K562 (cell line): ENCODE data around the gene PRR35. TPM values are rescaled to one million over a fixed set of nuclear protein-coding genes. Genes with fewer than 3 reads are reported as not detected.

Experiments used
- CREBBP ChIP-seq: IDR thresholded peaks from one replicate; pipeline ENCODE4 v1.6.1; 2012; ENCODE audit warnings: low read depth, mild to moderate bottlenecking, control low read depth, inconsistent platforms, low read length
- CXXC5 ChIP-seq: fragments of 250-450 bp; sonication (Bioruptor Pico); IDR thresholded peaks from 2 replicates; pipeline ENCODE4 v1.8.0; 2022; ENCODE audit warnings: inconsistent platforms, mild to moderate bottlenecking, moderate library complexity
- ESRRB ChIP-seq: fragments of 250-450 bp; sonication (Bioruptor Pico); IDR thresholded peaks from 2 replicates; pipeline ENCODE4 v1.5.0; 2020; ENCODE audit warnings: mild to moderate bottlenecking, moderate library complexity, borderline replicate concordance
- FIP1L1 ChIP-seq: fragments of 200-400 bp; formaldehyde crosslinking; IDR thresholded peaks from 2 replicates; pipeline ENCODE4 v1.6.1; 2018; ENCODE audit warnings: mild to moderate bottlenecking, low read depth, low read length; ENCODE audit not compliant: poor library complexity, severe bottlenecking
- HDAC1 ChIP-seq, 2 experiments: fragments of 450-650 bp; IDR thresholded peaks; 2 replicates each; pipeline ENCODE4 v1.6.1; 2016 to 2017; ENCODE audit warnings: inconsistent platforms in 1 of 2, mild to moderate bottlenecking in 1 of 2, moderate library complexity in 1 of 2
- JUNB ChIP-seq: fragments of 450-650 bp; formaldehyde crosslinking; conservative IDR thresholded peaks from 2 replicates; pipeline ENCODE4 v1.4.0; 2020; ENCODE audit warnings: mild to moderate bottlenecking
- MEF2D ChIP-seq: conservative IDR thresholded peaks from 2 replicates; pipeline ENCODE4 v1.6.1; 2016; ENCODE audit warnings: low read depth, missing genetic modification characterization, missing compliant biosample characterization
- MYC ChIP-seq, 2 experiments: fragments of 250-450 bp in 1 of 2; sonication (Bioruptor Pico) in 1 of 2; IDR thresholded peaks; 2 replicates each; pipeline versions ENCODE4 v1.5.1 to v1.6.1; 2012 to 2021; ENCODE audit warnings: low read depth in 2 of 2, borderline replicate concordance in 1 of 2, improper control_type of control experiment in 1 of 2, low read length in 1 of 2, mild to moderate bottlenecking in 1 of 2, moderate library complexity in 1 of 2
- SREBF2 ChIP-seq: sonication (generic); formaldehyde crosslinking; IDR thresholded peaks from 2 replicates; pipeline ENCODE4 v1.4.0; 2020; ENCODE audit warnings: mild to moderate bottlenecking, missing genetic modification reagents
- TAF1 ChIP-seq: IDR thresholded peaks from 2 replicates; pipeline ENCODE4 v1.6.1; 2011; ENCODE audit warnings: mild to moderate bottlenecking, low read length, moderate library complexity; ENCODE audit not compliant: insufficient read depth, control insufficient read depth, severe bottlenecking; ENCODE audit errors: extremely low read depth
- ZBED1 ChIP-seq: IDR thresholded peaks from 2 replicates; pipeline ENCODE4 v1.6.1; 2014
- ZBTB7A ChIP-seq: IDR thresholded peaks from 2 replicates; pipeline ENCODE4 v1.6.1; 2011; ENCODE audit warnings: low read depth, mild to moderate bottlenecking, low read length, moderate library complexity, borderline replicate concordance; ENCODE audit not compliant: control insufficient read depth
- ZNF175 ChIP-seq: fragments of 200-800 bp; sonication (Bioruptor generic); IDR thresholded peaks from 2 replicates; pipeline ENCODE4 v1.6.1; 2016; ENCODE audit warnings: low read depth, mild to moderate bottlenecking, missing genetic modification characterization, missing compliant biosample characterization
- ZNF589 ChIP-seq: fragments of 200-800 bp; sonication (Bioruptor generic); IDR thresholded peaks from 2 replicates; pipeline ENCODE4 v1.6.1; 2016; ENCODE audit warnings: low read depth, missing genetic modification characterization, missing compliant biosample characterization
- polyA plus RNA-seq, 8 experiments: library from polyadenylated mRNA; depleted of rRNA in 4 of 8; stranded (reverse) in 5 of 8; unstranded in 3 of 8; fragments of >200 nt; fragmentation: Nextera tagmentation in 2 of 8; fragmentation: Illumina TruSeq in 1 of 8; extraction: Ambion mirVana in 2 of 8; extraction: Trizol in 1 of 8; gene quantifications; 2 replicates each; pipeline versions ENCODE4 v1.2.1 to v1.2.3, GENCODE V29; 2011 to 2014; ENCODE audit warnings: inconsistent platforms in 1 of 8, missing spikeins in 1 of 8
- total RNA-seq, 7 experiments: library from RNA; depleted of rRNA in 6 of 7; stranded (reverse); fragments of >200 nt in 6 of 7; fragmentation: Illumina TruSeq in 2 of 7; extraction: Trizol in 2 of 7; gene quantifications; 2 replicates each; pipeline versions ENCODE4 v1.2.1 to v1.2.3, GENCODE V29; 2011 to 2021; ENCODE audit warnings: low replicate concordance in 1 of 7
- TF ChIP-seq, protein P1 (sequence below): sonication (generic); formaldehyde crosslinking; IDR thresholded peaks from 2 replicates; pipeline ENCODE4 v1.8.1; 2023; ENCODE audit warnings: missing genetic modification reagents, mild to moderate bottlenecking, borderline replicate concordance
- TF ChIP-seq, protein P2 (sequence below): fragments of 450-650 bp; formaldehyde crosslinking; conservative IDR thresholded peaks from 2 replicates; pipeline ENCODE4 v1.4.0; 2022; ENCODE audit warnings: mild to moderate bottlenecking, missing genetic modification characterization
- TF ChIP-seq, protein P3 (sequence below): conservative IDR thresholded peaks from 2 replicates; pipeline ENCODE4 v1.6.1; 2011; ENCODE audit warnings: low read depth, mild to moderate bottlenecking, low read length; ENCODE audit not compliant: control insufficient read depth

PRR35 gene
- total and polyA plus RNA-seq, 9 of the 15 experiments (the other 6 are each of a cell fraction or from before 2014, with no cell fraction given): 0.17 to 0.45 (median 0.21) TPM; not detected in 5

DNA sequence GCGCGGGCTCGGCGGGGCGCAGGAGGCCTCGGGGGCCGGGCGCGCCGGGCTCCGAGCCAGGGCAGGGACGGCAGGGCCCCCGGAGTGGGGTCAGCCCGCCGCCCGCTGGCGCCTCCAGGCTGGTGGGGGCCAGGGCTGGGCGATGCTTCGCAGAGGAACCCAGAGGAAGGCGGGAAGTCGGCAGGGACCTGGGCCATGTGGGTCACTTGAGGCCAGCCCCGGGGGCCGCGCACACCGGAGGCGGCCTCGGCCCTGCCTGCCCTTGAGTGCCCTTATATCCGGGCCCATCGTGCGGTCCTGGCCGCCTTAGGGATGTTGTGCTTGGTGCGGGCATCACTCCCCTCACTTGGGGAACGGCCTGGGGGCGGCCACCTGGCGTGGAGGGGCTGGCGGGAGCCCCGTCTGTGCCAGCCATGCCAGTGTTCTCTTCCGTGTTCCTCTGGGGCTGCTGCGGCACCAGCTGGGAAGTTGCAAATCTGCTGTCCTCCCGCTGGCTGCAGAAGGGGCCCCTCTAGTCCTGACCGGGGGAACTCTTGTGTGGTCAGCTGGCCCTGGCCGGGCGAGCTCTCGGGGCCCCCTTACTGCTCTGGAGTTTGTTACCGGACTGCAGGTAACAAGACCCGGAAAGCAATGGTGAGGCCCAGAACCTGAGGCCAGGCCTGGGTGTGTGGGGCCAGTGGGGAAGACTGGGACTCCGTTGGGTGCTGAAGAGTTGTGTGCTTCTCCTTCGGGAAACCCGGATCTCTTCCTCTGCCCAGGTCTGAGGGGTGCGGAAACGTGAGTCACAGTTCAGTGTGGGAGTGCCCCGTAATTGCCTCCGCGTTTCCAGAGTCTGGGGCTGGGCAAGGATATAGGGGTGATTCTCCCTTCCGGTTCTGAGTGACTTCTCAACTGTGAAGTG, 31.8 kb upstream of the PRR35 start (continued):
- TF ChIP-seq, protein P1, sequence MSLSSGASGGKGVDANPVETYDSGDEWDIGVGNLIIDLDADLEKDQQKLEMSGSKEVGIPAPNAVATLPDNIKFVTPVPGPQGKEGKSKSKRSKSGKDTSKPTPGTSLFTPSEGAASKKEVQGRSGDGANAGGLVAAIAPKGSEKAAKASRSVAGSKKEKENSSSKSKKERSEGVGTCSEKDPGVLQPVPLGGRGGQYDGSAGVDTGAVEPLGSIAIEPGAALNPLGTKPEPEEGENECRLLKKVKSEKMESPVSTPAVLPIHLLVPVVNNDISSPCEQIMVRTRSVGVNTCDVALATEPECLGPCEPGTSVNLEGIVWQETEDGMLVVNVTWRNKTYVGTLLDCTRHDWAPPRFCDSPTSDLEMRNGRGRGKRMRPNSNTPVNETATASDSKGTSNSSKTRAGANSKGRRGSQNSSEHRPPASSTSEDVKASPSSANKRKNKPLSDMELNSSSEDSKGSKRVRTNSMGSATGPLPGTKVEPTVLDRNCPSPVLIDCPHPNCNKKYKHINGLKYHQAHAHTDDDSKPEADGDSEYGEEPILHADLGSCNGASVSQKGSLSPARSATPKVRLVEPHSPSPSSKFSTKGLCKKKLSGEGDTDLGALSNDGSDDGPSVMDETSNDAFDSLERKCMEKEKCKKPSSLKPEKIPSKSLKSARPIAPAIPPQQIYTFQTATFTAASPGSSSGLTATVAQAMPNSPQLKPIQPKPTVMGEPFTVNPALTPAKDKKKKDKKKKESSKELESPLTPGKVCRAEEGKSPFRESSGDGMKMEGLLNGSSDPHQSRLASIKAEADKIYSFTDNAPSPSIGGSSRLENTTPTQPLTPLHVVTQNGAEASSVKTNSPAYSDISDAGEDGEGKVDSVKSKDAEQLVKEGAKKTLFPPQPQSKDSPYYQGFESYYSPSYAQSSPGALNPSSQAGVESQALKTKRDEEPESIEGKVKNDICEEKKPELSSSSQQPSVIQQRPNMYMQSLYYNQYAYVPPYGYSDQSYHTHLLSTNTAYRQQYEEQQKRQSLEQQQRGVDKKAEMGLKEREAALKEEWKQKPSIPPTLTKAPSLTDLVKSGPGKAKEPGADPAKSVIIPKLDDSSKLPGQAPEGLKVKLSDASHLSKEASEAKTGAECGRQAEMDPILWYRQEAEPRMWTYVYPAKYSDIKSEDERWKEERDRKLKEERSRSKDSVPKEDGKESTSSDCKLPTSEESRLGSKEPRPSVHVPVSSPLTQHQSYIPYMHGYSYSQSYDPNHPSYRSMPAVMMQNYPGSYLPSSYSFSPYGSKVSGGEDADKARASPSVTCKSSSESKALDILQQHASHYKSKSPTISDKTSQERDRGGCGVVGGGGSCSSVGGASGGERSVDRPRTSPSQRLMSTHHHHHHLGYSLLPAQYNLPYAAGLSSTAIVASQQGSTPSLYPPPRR (CRISPR knock-in tag): no peak
- TF ChIP-seq CXXC5 (CRISPR knock-in tag): peak; percentile 19; the same call in 1 of the 2 replicates
- no peak for TF ChIP-seq SREBF2 (CRISPR knock-in tag)
- 0 out of 4 replicates have a peak, but pooled peaks of 1 of the 2 experiments have one; percentile 40 for TF ChIP-seq HDAC1 (IDR thresholded peaks at IDR 0.05)
- TF ChIP-seq JUNB (CRISPR knock-in tag): no peak
- peak; percentile 59; the same call in 1 of the 2 replicates for TF ChIP-seq ZBED1
- TF ChIP-seq CREBBP: no peak
- TF ChIP-seq, protein P2, sequence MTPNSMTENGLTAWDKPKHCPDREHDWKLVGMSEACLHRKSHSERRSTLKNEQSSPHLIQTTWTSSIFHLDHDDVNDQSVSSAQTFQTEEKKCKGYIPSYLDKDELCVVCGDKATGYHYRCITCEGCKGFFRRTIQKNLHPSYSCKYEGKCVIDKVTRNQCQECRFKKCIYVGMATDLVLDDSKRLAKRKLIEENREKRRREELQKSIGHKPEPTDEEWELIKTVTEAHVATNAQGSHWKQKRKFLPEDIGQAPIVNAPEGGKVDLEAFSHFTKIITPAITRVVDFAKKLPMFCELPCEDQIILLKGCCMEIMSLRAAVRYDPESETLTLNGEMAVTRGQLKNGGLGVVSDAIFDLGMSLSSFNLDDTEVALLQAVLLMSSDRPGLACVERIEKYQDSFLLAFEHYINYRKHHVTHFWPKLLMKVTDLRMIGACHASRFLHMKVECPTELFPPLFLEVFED (CRISPR knock-in tag): no peak
- TF ChIP-seq ZNF589 (CRISPR knock-in tag): peak; percentile 66; the same call in 1 of the 2 replicates
- peak; percentile 69 for TF ChIP-seq TAF1
- TF ChIP-seq MEF2D: no peak
- TF ChIP-seq, protein P3, sequence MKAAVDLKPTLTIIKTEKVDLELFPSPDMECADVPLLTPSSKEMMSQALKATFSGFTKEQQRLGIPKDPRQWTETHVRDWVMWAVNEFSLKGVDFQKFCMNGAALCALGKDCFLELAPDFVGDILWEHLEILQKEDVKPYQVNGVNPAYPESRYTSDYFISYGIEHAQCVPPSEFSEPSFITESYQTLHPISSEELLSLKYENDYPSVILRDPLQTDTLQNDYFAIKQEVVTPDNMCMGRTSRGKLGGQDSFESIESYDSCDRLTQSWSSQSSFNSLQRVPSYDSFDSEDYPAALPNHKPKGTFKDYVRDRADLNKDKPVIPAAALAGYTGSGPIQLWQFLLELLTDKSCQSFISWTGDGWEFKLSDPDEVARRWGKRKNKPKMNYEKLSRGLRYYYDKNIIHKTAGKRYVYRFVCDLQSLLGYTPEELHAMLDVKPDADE: no peak; the same call in 1 of the 2 replicates
- peak; percentile 40 for TF ChIP-seq FIP1L1
- TF ChIP-seq ESRRB (CRISPR knock-in tag): no peak
- no peak for TF ChIP-seq ZBTB7A
- TF ChIP-seq MYC (IDR thresholded peaks at IDR 0.05; ENCODE audit: low read depth, low read length): peak; percentile 60; the same call in 1 of the 2 replicates
- peak; percentile 74; the same call in 1 of the 2 replicates for TF ChIP-seq MYC (CRISPR knock-in tag; IDR thresholded peaks at IDR 0.05; ENCODE audit: borderline replicate concordance, low read depth)
- TF ChIP-seq ZNF175 (CRISPR knock-in tag): peak; percentile 7; the same call in 1 of the 2 replicates
